Spleen (tissue), 11 donors: ENCODE measurements around the gene PPP1R3D. TPM values are rescaled to one million over a fixed set of nuclear protein-coding genes. Genes with fewer than 3 reads are reported as not detected.

ENCODE experiments used
- DNase-seq: peaks from one replicate; pipeline ENCODE4 v3.0.0-alpha.2; 2020
- H3K27ac ChIP-seq, 8 donors: fragments of 200-600 bp; sonication (generic) in 7 of 8; 1 replicate in 4 of 8; 2 replicates in 4 of 8; pipeline versions ENCODE4 v1.5.0 to v1.8.0; 2016 to 2021; ENCODE audit warnings: inconsistent platforms in 4 of 8, mild to moderate bottlenecking in 4 of 8, moderate library complexity in 1 of 8
- H3K27me3 ChIP-seq, 7 donors: fragments of 200-600 bp; sonication (generic) in 6 of 7; replicated peaks in 1 of 7; 1 replicate in 4 of 7; 2 replicates in 3 of 7; pipeline versions ENCODE4 v1.5.0 to v1.8.0; 2016 to 2021; ENCODE audit warnings: inconsistent platforms in 3 of 7, mild to moderate bottlenecking in 1 of 7
- H3K36me3 ChIP-seq, 6 donors: fragments of 200-600 bp; sonication (generic) in 5 of 6; 1 replicate in 4 of 6; 2 replicates in 2 of 6; pipeline versions ENCODE4 v1.5.0 to v1.8.0; 2016 to 2021; ENCODE audit warnings: inconsistent platforms in 2 of 6
- H3K4me1 ChIP-seq, 6 donors: fragments of 200-600 bp; sonication (generic) in 5 of 6; 1 replicate in 3 of 6; 2 replicates in 3 of 6; pipeline versions ENCODE4 v1.5.0 to v1.8.0; 2016 to 2021; ENCODE audit warnings: inconsistent platforms in 3 of 6
- H3K4me3 ChIP-seq, 8 donors: fragments of 200-600 bp; sonication (generic) in 7 of 8; 1 replicate in 4 of 8; 2 replicates in 4 of 8; pipeline versions ENCODE4 v1.5.0 to v1.8.0; 2016 to 2021; ENCODE audit warnings: inconsistent platforms in 4 of 8, mild to moderate bottlenecking in 4 of 8, moderate library complexity in 2 of 8
- H3K9me3 ChIP-seq, 8 donors: fragments of 200-600 bp; sonication (generic) in 7 of 8; 1 replicate in 4 of 8; 2 replicates in 4 of 8; pipeline versions ENCODE4 v1.5.0 to v1.8.0; 2016 to 2021; ENCODE audit warnings: inconsistent platforms in 4 of 8
- POLR2A ChIP-seq, 3 donors: fragments of 450-650 bp; IDR thresholded peaks; one replicate each; pipeline ENCODE4 v1.5.1; 2017; ENCODE audit warnings: antibody characterized with exemption in 3 of 3, mild to moderate bottlenecking in 1 of 3
- POLR2AphosphoS5 ChIP-seq, 3 donors: sonication (generic); formaldehyde crosslinking; IDR thresholded peaks; one replicate each; pipeline ENCODE4 v1.5.1; 2017; ENCODE audit warnings: antibody characterized with exemption in 3 of 3
- WGBS, 5 donors: extraction: QIAGEN DNeasy Blood & Tissue Kit in 3 of 5; methylation state at CpG; one replicate each; pipeline versions ENCODE4 v1.1.5 to v1.1.7; 2013 to 2018; 5-methylcytosine and 5-hydroxymethylcytosine counted together
- intact Hi-C: fragments of 100-400 bp; cut with DNase I; formaldehyde crosslinking; loops from one replicate; pipeline ENCODE4 v1.15.0; 2023; ENCODE audit warnings: low total_unique reads
- polyA plus RNA-seq, 3 donors: library from polyadenylated mRNA; stranded (reverse); fragments of 200-250 nt; gene quantifications; one replicate each; pipeline ENCODE4 v1.2.1, GENCODE V29; 2013
- total RNA-seq, 7 donors: library from RNA; depleted of rRNA in 3 of 7; stranded (reverse); fragments of >200 nt in 3 of 7; fragmentation: NEBNext Ultra II Directional in 4 of 7; extraction: Animal tissue kit (Norgen Biotek cat#: 25700) in 4 of 7; gene quantifications; one replicate each; pipeline versions ENCODE4 v1.1.0 to v1.2.1, GENCODE V29; 2016 to 2021
- TF ChIP-seq, protein P1 (sequence below), 11 experiments: fragments of 200-600 bp in 7 of 11; fragments of 450-650 bp in 4 of 11; sonication (generic) in 4 of 11; IDR thresholded peaks in 8 of 11; conservative IDR thresholded peaks in 3 of 11; 1 replicate in 7 of 11; 2 replicates in 4 of 11; pipeline versions ENCODE4 v1.4.0 to v1.8.0; 2016 to 2021; ENCODE audit warnings: antibody characterized with exemption in 11 of 11, inconsistent platforms in 4 of 11, mild to moderate bottlenecking in 1 of 11
- donor health status: healthy with polysubstance abuse.
- donor health status: DM: no; HTN: no; CAD: no; lungs with moderate emphysema.
- donor health status: DM: no; HTN: no; CAD: no.
- donor health status: Bipolar disorder and iron deficiency.
- donor health status: healthy.
- donor health status: DM: no; HTN: no; CAD: no.
- donor health status: DM: yes; HTN: yes; CAD: no.

PPP1R3D gene
- total and polyA plus RNA-seq, 10 donors = 3.1 to 24.9 (median 12.5) TPM

DNA sequence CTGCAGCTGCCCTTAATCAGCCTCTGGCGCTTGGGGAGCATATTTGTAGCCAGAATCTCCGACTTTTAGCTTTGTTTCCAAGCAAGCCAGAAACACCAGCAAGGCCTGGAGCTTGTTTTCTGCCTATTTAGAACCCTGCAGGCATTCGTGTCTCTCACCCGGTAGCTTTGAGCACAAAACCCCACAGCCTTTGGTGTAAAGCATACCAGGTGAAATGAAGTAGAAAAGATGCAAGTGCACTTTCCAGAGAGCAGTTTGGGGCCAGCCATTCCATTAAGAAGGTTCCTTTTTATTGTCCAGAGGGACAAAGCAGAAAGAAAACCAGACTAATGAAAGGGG is 820 bp upstream of the PPP1R3D start:
- TF ChIP-seq POLR2AphosphoS5 (IDR thresholded peaks at IDR 0.05) (no peak), POLR2A (IDR thresholded peaks at IDR 0.05) (no peak)
- TF ChIP-seq, protein P1, sequence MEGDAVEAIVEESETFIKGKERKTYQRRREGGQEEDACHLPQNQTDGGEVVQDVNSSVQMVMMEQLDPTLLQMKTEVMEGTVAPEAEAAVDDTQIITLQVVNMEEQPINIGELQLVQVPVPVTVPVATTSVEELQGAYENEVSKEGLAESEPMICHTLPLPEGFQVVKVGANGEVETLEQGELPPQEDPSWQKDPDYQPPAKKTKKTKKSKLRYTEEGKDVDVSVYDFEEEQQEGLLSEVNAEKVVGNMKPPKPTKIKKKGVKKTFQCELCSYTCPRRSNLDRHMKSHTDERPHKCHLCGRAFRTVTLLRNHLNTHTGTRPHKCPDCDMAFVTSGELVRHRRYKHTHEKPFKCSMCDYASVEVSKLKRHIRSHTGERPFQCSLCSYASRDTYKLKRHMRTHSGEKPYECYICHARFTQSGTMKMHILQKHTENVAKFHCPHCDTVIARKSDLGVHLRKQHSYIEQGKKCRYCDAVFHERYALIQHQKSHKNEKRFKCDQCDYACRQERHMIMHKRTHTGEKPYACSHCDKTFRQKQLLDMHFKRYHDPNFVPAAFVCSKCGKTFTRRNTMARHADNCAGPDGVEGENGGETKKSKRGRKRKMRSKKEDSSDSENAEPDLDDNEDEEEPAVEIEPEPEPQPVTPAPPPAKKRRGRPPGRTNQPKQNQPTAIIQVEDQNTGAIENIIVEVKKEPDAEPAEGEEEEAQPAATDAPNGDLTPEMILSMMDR (IDR thresholded peaks at IDR 0.05 in 8 of 11, conservative IDR thresholded peaks at IDR 0.05 in 3 of 11) = no peak
- Histone ChIP-seq H3K36me3 (peaks cover 0 to 41% (median 26%) of the 10 kb centered on the region in 6 donors), H3K27me3 (no peaks in the 10 kb centered on the region), H3K4me1 (peaks cover 35 to 83% (median 56%) of the 10 kb centered on the region in 6 donors), H3K27ac (peak overlapping the region; percentile 94 to 99 (median 97)), H3K9me3 (no peaks in the 10 kb centered on the region), H3K4me3 (peak overlapping the region; percentile 45 to 95 (median 86))
- no peak for DNase-seq
- intact Hi-C loops = no loop called here
- 0 to 2% (median 0%) methylated on average over 4 of the region's 4 CpGs for WGBS, 5 donors

DNA sequence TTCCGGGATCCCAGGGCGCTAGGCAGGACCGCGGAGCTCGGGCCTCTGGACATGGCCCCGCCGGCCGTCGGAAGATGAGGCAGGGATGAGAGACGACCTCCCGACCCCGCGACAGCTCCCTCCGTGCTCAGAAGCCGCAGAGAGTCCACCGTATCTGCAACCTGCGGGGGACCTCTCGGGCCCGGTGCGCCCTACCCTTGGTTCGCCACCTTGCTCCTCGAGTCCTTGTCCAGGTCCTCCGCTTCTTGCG is 301 bp downstream of the PPP1R3D start:
- H3K27me3 ChIP-seq = no peaks in the 10 kb centered on the region
- peak overlapping the region; percentile 45 to 95 (median 86) for H3K4me3 ChIP-seq
- no peaks in the 10 kb centered on the region for H3K9me3 ChIP-seq
- intact Hi-C loops = no loop called here
- peaks cover 35 to 83% (median 54%) of the 10 kb centered on the region in 6 donors for H3K4me1 ChIP-seq
- peak; percentile 93 for DNase-seq
- H3K27ac ChIP-seq = peak overlapping the region; percentile 94 to 99 (median 97)
- no peak for TF ChIP-seq POLR2AphosphoS5 (IDR thresholded peaks at IDR 0.05)
- TF ChIP-seq, protein P1 (IDR thresholded peaks at IDR 0.05 in 8 of 11, conservative IDR thresholded peaks at IDR 0.05 in 3 of 11) = no peak
- TF ChIP-seq POLR2A (IDR thresholded peaks at IDR 0.05) = no peak
- peaks cover 0 to 29% (median 21%) of the 10 kb centered on the region in 6 donors for H3K36me3 ChIP-seq
- WGBS, 5 donors = 0 to 1% (median 1%) methylated on average over 13 to 24 of the region's 24 CpGs

DNA sequence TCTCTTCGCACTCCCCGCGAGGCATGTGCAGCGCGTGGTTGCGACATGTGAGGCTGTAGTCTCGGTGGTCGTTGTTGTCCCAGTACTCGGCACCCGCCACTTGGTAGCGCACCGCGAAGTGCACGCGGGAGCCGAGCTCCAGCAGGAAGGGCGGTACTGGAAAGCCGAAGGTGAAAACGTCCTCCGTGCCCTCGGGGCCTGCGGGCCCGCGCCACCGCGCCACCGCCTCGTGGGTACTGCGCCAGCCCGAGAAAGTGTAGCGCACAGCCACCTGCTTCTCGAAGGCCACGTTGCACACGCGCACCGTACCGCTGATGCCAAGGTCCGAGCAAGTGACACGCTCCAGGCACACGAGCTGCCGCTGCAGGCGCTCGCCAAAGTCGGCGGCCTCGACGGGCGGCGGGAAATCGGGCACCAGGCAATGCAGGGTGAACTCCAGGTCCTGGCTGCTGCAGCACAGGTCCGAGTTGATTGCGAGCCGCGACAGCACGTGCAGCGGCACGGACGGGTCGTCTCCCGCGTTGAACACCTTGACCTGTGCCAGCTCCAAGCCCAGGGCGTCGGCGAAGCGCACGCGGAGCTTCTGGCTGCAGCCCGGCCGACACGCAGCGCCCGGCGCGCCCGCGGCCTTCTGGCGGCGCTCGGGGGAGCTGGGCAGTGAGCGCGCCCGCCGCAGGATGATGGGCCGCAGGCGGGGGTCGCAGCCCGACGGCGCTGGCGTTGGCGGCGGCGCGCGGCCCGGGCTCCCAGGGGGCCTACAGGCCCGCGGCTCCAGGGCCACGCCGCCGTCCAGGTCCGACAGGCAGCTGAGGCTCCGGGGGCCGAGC is 840 bp downstream of the PPP1R3D start:
- TF ChIP-seq, protein P1 (IDR thresholded peaks at IDR 0.05 in 8 of 11, conservative IDR thresholded peaks at IDR 0.05 in 3 of 11) = no peak
- TF ChIP-seq POLR2AphosphoS5 (IDR thresholded peaks at IDR 0.05) (peak in 2 of 3 donors; percentile 7 to 40), POLR2A (IDR thresholded peaks at IDR 0.05) (no peak)
- Histone ChIP-seq H3K4me3 (peak overlapping the region; percentile 45 to 95 (median 86)), H3K4me1 (peaks cover 36 to 83% (median 54%) of the 10 kb centered on the region in 6 donors), H3K27me3 (no peaks in the 10 kb centered on the region), H3K9me3 (no peaks in the 10 kb centered on the region), H3K36me3 (peaks cover 0 to 24% (median 16%) of the 10 kb centered on the region in 6 donors), H3K27ac (peak overlapping the region; percentile 94 to 99 (median 97))
- intact Hi-C loops = no loop called here
- DNase-seq = peak; percentile 90
- WGBS, 5 donors = 48 to 82% (median 49%) methylated on average over 61 to 104 of the region's 104 CpGs

DNA sequence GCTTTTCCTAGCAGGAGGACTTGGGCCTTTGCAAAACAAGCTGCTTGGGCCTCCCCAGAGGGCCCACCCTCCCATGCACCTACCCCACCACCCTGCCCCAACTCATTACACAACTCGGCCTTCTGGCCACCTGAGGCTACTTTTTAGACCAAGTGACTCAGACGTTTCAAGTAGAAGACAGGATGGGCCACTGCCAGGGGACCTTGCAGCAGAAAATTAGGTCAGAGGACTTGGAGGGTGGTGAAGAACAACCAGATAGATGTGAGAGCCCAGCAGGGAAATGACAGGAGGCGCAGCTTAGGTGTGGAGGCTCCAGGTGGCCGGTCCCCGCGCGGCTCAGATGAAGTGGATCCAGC is 1.4 kb downstream of the PPP1R3D start:
- DNase-seq = no peak
- 74 to 87% (median 84%) methylated on average over 7 of the region's 7 CpGs for WGBS, 5 donors
- H3K36me3 ChIP-seq = peaks cover 0 to 18% (median 10%) of the 10 kb centered on the region in 6 donors
- peak overlapping the region in 5 of 8 donors; percentile 4 to 99 (median 97) for H3K27ac ChIP-seq
- TF ChIP-seq POLR2A (IDR thresholded peaks at IDR 0.05) = no peak
- TF ChIP-seq, protein P1 (IDR thresholded peaks at IDR 0.05 in 8 of 11, conservative IDR thresholded peaks at IDR 0.05 in 3 of 11) = no peak
- H3K27me3 ChIP-seq = no peaks in the 10 kb centered on the region
- peaks cover 37 to 88% (median 58%) of the 10 kb centered on the region in 6 donors for H3K4me1 ChIP-seq
- no peaks in the 10 kb centered on the region for H3K9me3 ChIP-seq
- intact Hi-C loops = no loop called here
- peak overlapping the region in 7 of 8 donors; percentile 77 to 95 (median 86) for H3K4me3 ChIP-seq
